Measurements from ENCODE around the gene PHKB.

PHKB gene

GRCh38 chr16:47732122-47732521 lies 271.0 kb downstream of the PHKB start:
- H3K27me3 Mint-ChIP-seq = peaks cover 0 to 22% of the 10 kb centered on the region in 2 donors
- H3K4me3 Mint-ChIP-seq = no peak overlapping the region
- H3K4me1 Mint-ChIP-seq (ENCODE audit: low read depth in 2 of 2) = peaks cover 6 to 7% of the 10 kb centered on the region in 2 donors
- H3K9me3 Mint-ChIP-seq = no peaks in the 10 kb centered on the region
- no peak overlapping the region for H3K27ac Mint-ChIP-seq
- peaks cover 2% of the 10 kb centered on the region for H3K36me3 Mint-ChIP-seq (ENCODE audit: insufficient read depth)
- ATAC-seq (replicated peaks) (no peak), DNase-seq (no peak)

- Mint-ChIP-seq H3K27ac (no peak overlapping the region), H3K4me1 (ENCODE audit: low read depth in 2 of 2) (peaks cover 6 to 7% of the 10 kb centered on the region in 2 donors), H3K9me3 (no peaks in the 10 kb centered on the region), H3K4me3 (no peak overlapping the region), H3K27me3 (peaks cover 0 to 22% of the 10 kb centered on the region in 2 donors), H3K36me3 (ENCODE audit: insufficient read depth) (peaks cover 2% of the 10 kb centered on the region)
- DNase-seq (no peak), ATAC-seq (replicated peaks) (peak; percentile 21)
Measured at GRCh38 chr16:47732523-47733111, 271.5 kb downstream of the PHKB start.

GRCh38 chr16:47734081-47734857 lies 273.1 kb downstream of the PHKB start:
- no peak for DNase-seq
- no peak for ATAC-seq (replicated peaks)
- peaks cover 0 to 22% of the 10 kb centered on the region in 2 donors for H3K27me3 Mint-ChIP-seq
- no peak overlapping the region for H3K4me3 Mint-ChIP-seq
- H3K36me3 Mint-ChIP-seq (ENCODE audit: insufficient read depth) = peaks cover 2% of the 10 kb centered on the region
- H3K9me3 Mint-ChIP-seq = peaks cover 0 to 2% of the 10 kb centered on the region in 2 donors
- peaks cover 0 to 3% of the 10 kb centered on the region in 2 donors for H3K4me1 Mint-ChIP-seq (ENCODE audit: low read depth in 2 of 2)
- H3K27ac Mint-ChIP-seq = no peak overlapping the region

- Mint-ChIP-seq H3K27ac (no peak overlapping the region), H3K4me1 (ENCODE audit: low read depth in 2 of 2) (peaks cover 0 to 3% of the 10 kb centered on the region in 2 donors), H3K9me3 (peaks cover 0 to 2% of the 10 kb centered on the region in 2 donors), H3K36me3 (ENCODE audit: insufficient read depth) (peaks cover 2% of the 10 kb centered on the region), H3K27me3 (peaks cover 0 to 16% of the 10 kb centered on the region in 2 donors), H3K4me3 (no peak overlapping the region)
- ATAC-seq (replicated peaks) (no peak), DNase-seq (no peak)
Measured at GRCh38 chr16:47734987-47735594, 274.0 kb downstream of the PHKB start.

- peaks cover 22 to 25% of the 10 kb centered on the region in 2 donors for H3K27me3 Mint-ChIP-seq
- H3K4me1 Mint-ChIP-seq (ENCODE audit: low read depth in 2 of 2) = no peaks in the 10 kb centered on the region
- no peak overlapping the region for H3K27ac Mint-ChIP-seq
- H3K9me3 Mint-ChIP-seq = no peaks in the 10 kb centered on the region
- ATAC-seq (replicated peaks) (no peak), DNase-seq (no peak)
- no peak overlapping the region for H3K4me3 Mint-ChIP-seq
- H3K36me3 Mint-ChIP-seq (ENCODE audit: insufficient read depth) = no peaks in the 10 kb centered on the region
Measured at GRCh38 chr16:47750371-47750770, 289.2 kb downstream of the PHKB start.
